Gastroesophageal sphincter (tissue), 4 donors: ENCODE measurements around the gene TFR2. TPM values are rescaled to one million over a fixed set of nuclear protein-coding genes. Genes with fewer than 3 reads are reported as not detected.

Experiments used
- ATAC-seq: fragments of 150-250 bp; one replicate; pipeline ENCODE4 v1.9.1; 2016; ENCODE audit warnings: mild to moderate bottlenecking, moderate library complexity
- H3K27ac ChIP-seq, 4 donors: fragments of 200-600 bp; sonication (generic) in 3 of 4; 1 replicate in 3 of 4; 2 replicates in 1 of 4; pipeline ENCODE4 v1.5.1; 2016 to 2019
- H3K27me3 ChIP-seq: fragments of 200-600 bp; sonication (generic); one replicate; pipeline ENCODE4 v1.5.1; 2019
- H3K36me3 ChIP-seq, 2 donors: fragments of 200-600 bp; sonication (generic); one replicate each; pipeline ENCODE4 v1.5.1; 2019; ENCODE audit warnings: control low read depth in 1 of 2
- H3K4me1 ChIP-seq, 3 donors: fragments of 200-600 bp; sonication (generic); 1 replicate in 2 of 3; 2 replicates in 1 of 3; pipeline ENCODE4 v1.5.1; 2016 to 2019; ENCODE audit warnings: control low read depth in 2 of 3
- H3K4me3 ChIP-seq, 2 donors: fragments of 200-600 bp; sonication (generic); one replicate each; pipeline ENCODE4 v1.5.1; 2019; ENCODE audit warnings: mild to moderate bottlenecking in 1 of 2, moderate library complexity in 1 of 2
- H3K9me3 ChIP-seq, 3 donors: fragments of 200-600 bp; sonication (generic); one replicate each; pipeline ENCODE4 v1.5.1; 2017 to 2019; ENCODE audit warnings: control low read depth in 2 of 3
- EP300 ChIP-seq: sonication (generic); formaldehyde crosslinking; IDR thresholded peaks from one replicate; pipeline ENCODE4 v1.6.1; 2017; ENCODE audit warnings: antibody characterized with exemption, mild to moderate bottlenecking
- POLR2A ChIP-seq, 2 donors: fragments of 450-650 bp; IDR thresholded peaks; one replicate each; pipeline ENCODE4 v1.6.1; 2017; ENCODE audit warnings: antibody characterized with exemption in 2 of 2, mild to moderate bottlenecking in 2 of 2, moderate library complexity in 1 of 2
- POLR2AphosphoS5 ChIP-seq: sonication (generic); formaldehyde crosslinking; IDR thresholded peaks from one replicate; pipeline ENCODE4 v1.6.1; 2017; ENCODE audit warnings: antibody characterized with exemption
- WGBS, 2 donors: methylation state at CpG; one replicate each; pipeline ENCODE4 v1.1.5; 2018; ENCODE audit warnings: low coverage in 1 of 2; 5-methylcytosine and 5-hydroxymethylcytosine counted together
- total RNA-seq, 4 donors: library from RNA; depleted of rRNA; stranded (reverse); fragments of >200 nt; gene quantifications; one replicate each; pipeline ENCODE4 v1.1.0, GENCODE V29; 2016
- TF ChIP-seq, protein P1 (sequence below), 4 experiments: fragments of 200-600 bp in 2 of 4; fragments of 450-650 bp in 2 of 4; sonication (generic) in 1 of 4; IDR thresholded peaks; one replicate each; pipeline ENCODE4 v1.5.1; 2017 to 2019; ENCODE audit warnings: antibody characterized with exemption in 4 of 4, mild to moderate bottlenecking in 2 of 4, moderate library complexity in 2 of 4

Gene TFR2
- total RNA-seq, 4 donors from 2014 or later: 1.6 TPM; not detected in 3

- WGBS, 2 donors: 77 to 100% methylated on average over 1 to 3 of the region's 14 CpGs
These were observed 66.1 kb downstream of the TFR2 start for GRCh38 chr7:100575206-100575631.

GRCh38 chr7:100574362-100575205 is 66.8 kb downstream of the TFR2 start:
- WGBS, 2 donors: 88 to 96% methylated on average over 7 to 18 of the region's 44 CpGs
- Histone ChIP-seq H3K9me3 (no peaks in the 10 kb centered on the region), H3K36me3 (peaks cover 0 to 67% of the 10 kb centered on the region in 2 donors), H3K4me3 (no peak overlapping the region), H3K4me1 (peaks cover 0 to 15% (median 8%) of the 10 kb centered on the region in 3 donors), H3K27ac (no peak overlapping the region), H3K27me3 (peaks cover 61% of the 10 kb centered on the region)
- ATAC-seq: no peak
- TF ChIP-seq EP300 (no peak), POLR2AphosphoS5 (no peak), POLR2A (IDR thresholded peaks at IDR 0.05) (no peak)
- TF ChIP-seq, protein P1, sequence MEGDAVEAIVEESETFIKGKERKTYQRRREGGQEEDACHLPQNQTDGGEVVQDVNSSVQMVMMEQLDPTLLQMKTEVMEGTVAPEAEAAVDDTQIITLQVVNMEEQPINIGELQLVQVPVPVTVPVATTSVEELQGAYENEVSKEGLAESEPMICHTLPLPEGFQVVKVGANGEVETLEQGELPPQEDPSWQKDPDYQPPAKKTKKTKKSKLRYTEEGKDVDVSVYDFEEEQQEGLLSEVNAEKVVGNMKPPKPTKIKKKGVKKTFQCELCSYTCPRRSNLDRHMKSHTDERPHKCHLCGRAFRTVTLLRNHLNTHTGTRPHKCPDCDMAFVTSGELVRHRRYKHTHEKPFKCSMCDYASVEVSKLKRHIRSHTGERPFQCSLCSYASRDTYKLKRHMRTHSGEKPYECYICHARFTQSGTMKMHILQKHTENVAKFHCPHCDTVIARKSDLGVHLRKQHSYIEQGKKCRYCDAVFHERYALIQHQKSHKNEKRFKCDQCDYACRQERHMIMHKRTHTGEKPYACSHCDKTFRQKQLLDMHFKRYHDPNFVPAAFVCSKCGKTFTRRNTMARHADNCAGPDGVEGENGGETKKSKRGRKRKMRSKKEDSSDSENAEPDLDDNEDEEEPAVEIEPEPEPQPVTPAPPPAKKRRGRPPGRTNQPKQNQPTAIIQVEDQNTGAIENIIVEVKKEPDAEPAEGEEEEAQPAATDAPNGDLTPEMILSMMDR (IDR thresholded peaks at IDR 0.05): no peak

More at GRCh38 chr7:100575206-100575631, 66.1 kb downstream of the TFR2 start:
- H3K36me3 ChIP-seq: peaks cover 0 to 74% of the 10 kb centered on the region in 2 donors
- TF ChIP-seq, protein P1 (IDR thresholded peaks at IDR 0.05): no peak
- TF ChIP-seq POLR2AphosphoS5 (no peak), EP300 (no peak), POLR2A (IDR thresholded peaks at IDR 0.05) (no peak)
- H3K27ac ChIP-seq: no peak overlapping the region
- no peaks in the 10 kb centered on the region for H3K9me3 ChIP-seq
- H3K4me1 ChIP-seq: peaks cover 0 to 9% (median 2%) of the 10 kb centered on the region in 3 donors
- peaks cover 61% of the 10 kb centered on the region for H3K27me3 ChIP-seq
- H3K4me3 ChIP-seq: no peak overlapping the region
- ATAC-seq: no peak

- no peaks in the 10 kb centered on the region for H3K9me3 ChIP-seq
- peaks cover 0 to 23% (median 10%) of the 10 kb centered on the region in 3 donors for H3K4me1 ChIP-seq
- WGBS, 2 donors: 60% methylated on average over 1 of the region's 70 CpGs; no CpG with 5 or more reads in 1 of the 2 donors
- TF ChIP-seq EP300 (no peak), POLR2AphosphoS5 (no peak), POLR2A (IDR thresholded peaks at IDR 0.05) (no peak)
- TF ChIP-seq, protein P1 (IDR thresholded peaks at IDR 0.05): peak in 2 of 4 experiments; percentile 8 to 12
- peaks cover 61% of the 10 kb centered on the region for H3K27me3 ChIP-seq
- H3K27ac ChIP-seq: no peak within 1 kb of the TSS
- ATAC-seq: no peak
- H3K4me3 ChIP-seq: no peak within 1 kb of the TSS
- peaks cover 0 to 60% of the 10 kb centered on the region in 2 donors for H3K36me3 ChIP-seq
These were observed 67.5 kb downstream of the TFR2 start, which contains the start of gene SAP25 for GRCh38 chr7:100573691-100574361. Gene SAP25, minus strand, starts transcription at chr7:100573900. Its CDS starts 158 bp downstream, at chr7:100573742.

DNA sequence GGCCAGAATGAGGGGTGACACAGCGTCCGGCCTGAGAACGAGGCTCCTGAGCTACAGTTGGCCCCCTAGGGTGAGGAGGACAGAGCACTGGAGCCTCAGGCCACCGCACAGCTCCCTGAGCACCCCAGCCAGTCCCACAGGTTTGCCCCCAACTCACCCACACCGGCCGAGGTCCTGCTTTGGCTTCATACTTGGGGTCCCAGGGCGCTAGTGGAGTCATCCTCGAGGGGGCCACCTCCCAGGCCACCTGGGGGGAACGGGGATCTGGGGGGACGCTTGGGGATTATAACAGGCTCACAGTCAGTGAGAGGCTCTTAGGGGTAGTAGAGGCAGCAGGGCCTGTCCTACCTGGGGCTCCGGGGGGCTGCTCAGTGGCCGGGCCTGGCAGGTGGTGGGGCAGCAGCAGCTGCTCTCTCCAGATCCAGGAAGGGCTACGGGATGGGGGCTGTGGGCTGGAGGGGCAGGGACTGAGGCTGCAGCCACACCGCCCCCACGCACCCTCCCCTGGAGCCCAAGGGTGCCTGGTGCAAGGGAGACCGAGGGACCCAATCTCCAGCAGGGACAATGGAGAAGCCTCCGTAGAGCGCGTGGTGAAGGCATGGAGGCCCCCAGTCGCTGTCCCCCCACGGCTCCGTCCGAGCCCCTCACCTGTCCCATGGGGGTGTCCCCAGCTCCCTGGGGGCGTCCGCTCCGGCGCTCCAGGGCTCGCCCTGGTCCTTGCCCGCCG is 68.2 kb downstream of the TFR2 start:
- Histone ChIP-seq H3K9me3 (no peaks in the 10 kb centered on the region), H3K36me3 (peaks cover 0 to 53% of the 10 kb centered on the region in 2 donors), H3K4me1 (peaks cover 0 to 29% (median 10%) of the 10 kb centered on the region in 3 donors), H3K4me3 (no peak overlapping the region), H3K27me3 (peaks cover 61% of the 10 kb centered on the region), H3K27ac (no peak overlapping the region)
- no CpG with 5 or more reads among the region's 30 CpGs for WGBS, 2 donors
- TF ChIP-seq POLR2A (IDR thresholded peaks at IDR 0.05): no peak
- TF ChIP-seq, protein P1 (IDR thresholded peaks at IDR 0.05): no peak
- no peak for TF ChIP-seq POLR2AphosphoS5
- TF ChIP-seq EP300: no peak
- ATAC-seq: no peak
